Measurements from ENCODE around the gene SYNGR2.

DNA sequence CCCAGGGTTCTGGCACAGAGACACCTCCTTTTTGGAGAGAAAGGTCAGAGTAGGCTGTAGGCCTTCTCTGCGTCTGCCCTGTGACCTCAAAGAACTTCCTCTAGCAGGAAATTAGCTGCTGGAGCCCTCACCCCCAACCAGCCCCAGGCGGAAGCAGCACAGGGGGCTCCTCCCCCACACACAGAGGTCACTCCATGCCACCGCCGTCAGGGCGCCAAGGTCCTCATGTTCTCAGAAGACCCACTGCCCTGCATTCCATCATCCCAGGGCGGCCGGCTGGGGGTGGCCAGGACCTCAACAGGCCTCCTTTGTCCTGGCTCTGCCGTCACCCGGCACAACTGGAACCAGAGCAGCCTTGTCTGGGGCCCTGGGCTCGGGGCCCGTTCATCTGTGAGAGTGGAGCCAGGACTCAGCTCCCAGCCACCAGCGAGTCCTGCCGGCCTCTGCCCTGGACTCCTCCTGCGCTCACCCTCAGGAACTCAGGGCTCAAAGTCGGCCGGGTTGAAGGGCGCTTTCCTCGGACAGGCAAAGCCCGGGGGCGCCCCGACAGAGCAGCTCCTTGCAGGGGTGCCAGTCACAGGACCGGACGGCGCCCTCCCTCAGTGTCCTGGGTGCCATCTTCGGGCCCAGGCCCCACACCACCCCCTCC, 41.0 kb upstream of the SYNGR2 start:
- TF ChIP-seq EZH2 (IDR thresholded peaks at IDR 0.05): no peak
- peak; percentile 33; the same call in 1 of the 2 replicates for TF ChIP-seq POLR2AphosphoS5 (IDR thresholded peaks at IDR 0.05; ENCODE audit: borderline replicate concordance, low read depth, low read length)
- no peak for TF ChIP-seq FOXP2 (optimal IDR thresholded peaks at IDR 0.05; ENCODE audit: control extremely low read depth, extremely low read length, insufficient read depth)
